Sigmoid colon (tissue), 7 donors: Measurements from ENCODE around the gene PCDHGB2. TPM values are rescaled to one million over a fixed set of nuclear protein-coding genes. Genes with fewer than 3 reads are reported as not detected.
A peak's percentile ranks its signal among the peaks of the same experiment; 100 is the strongest.
"Not testable (repeated sequence)": the region's sequence is repeated elsewhere in the genome, so short reads cannot be mapped to it uniquely, and the experiment has no call there.

ENCODE experiments used
- DNase-seq: peaks from one replicate; pipeline ENCODE4 v3.0.0-alpha.2; 2019
- H3K27ac ChIP-seq, 4 donors: fragments of 200-600 bp; sonication (generic); one replicate each; pipeline ENCODE4 v1.5.1; 2016 to 2019; ENCODE audit warnings: mild to moderate bottlenecking in 1 of 4
- H3K27me3 ChIP-seq, 3 donors: fragments of 200-600 bp; sonication (generic); one replicate each; pipeline ENCODE4 v1.5.1; 2019; ENCODE audit warnings: mild to moderate bottlenecking in 1 of 3
- H3K36me3 ChIP-seq, 4 donors: fragments of 200-600 bp; sonication (generic); one replicate each; pipeline ENCODE4 v1.5.1; 2016 to 2019
- H3K4me1 ChIP-seq, 4 donors: fragments of 200-600 bp; sonication (generic); one replicate each; pipeline ENCODE4 v1.5.1; 2017 to 2019
- H3K4me3 ChIP-seq, 4 donors: fragments of 200-600 bp; sonication (generic); one replicate each; pipeline ENCODE4 v1.5.1; 2017 to 2019; ENCODE audit warnings: mild to moderate bottlenecking in 2 of 4, moderate library complexity in 1 of 4
- H3K9me3 ChIP-seq, 4 donors: fragments of 200-600 bp in 3 of 4; sonication (generic) in 3 of 4; one replicate each; pipeline versions ENCODE4 v1.5.1 to v1.6.1; 2013 to 2019
- CTCF ChIP-seq, 4 experiments: fragments of 450-650 bp in 3 of 4; fragments of 200-600 bp in 1 of 4; IDR thresholded peaks; one replicate each; pipeline ENCODE4 v1.5.1; 2016 to 2019; ENCODE audit warnings: antibody characterized with exemption in 4 of 4, mild to moderate bottlenecking in 3 of 4, moderate library complexity in 2 of 4
- EP300 ChIP-seq, 4 donors: sonication (generic); formaldehyde crosslinking; IDR thresholded peaks; one replicate each; pipeline ENCODE4 v1.6.1; 2017; ENCODE audit warnings: antibody characterized with exemption in 4 of 4
- POLR2AphosphoS5 ChIP-seq, 4 donors: sonication (generic); formaldehyde crosslinking; IDR thresholded peaks; one replicate each; pipeline ENCODE4 v1.6.1; 2017; ENCODE audit warnings: antibody characterized with exemption in 4 of 4
- WGBS, 2 donors: extraction: QIAGEN DNeasy Blood & Tissue Kit; methylation state at CpG; one replicate each; pipeline ENCODE4 v1.1.7; 2013; 5-methylcytosine and 5-hydroxymethylcytosine counted together
- intact Hi-C: fragments of 100-400 bp; cut with DNase I; formaldehyde crosslinking; loops from one replicate; pipeline ENCODE4 v1.15.1; 2023
- polyA plus RNA-seq, 3 donors: library from polyadenylated mRNA; stranded (reverse); fragments of 200-250 nt; gene quantifications; one replicate each; pipeline ENCODE4 v1.2.3, GENCODE V29; 2013
- total RNA-seq, 4 donors: library from RNA; depleted of rRNA; stranded (reverse); fragments of >200 nt; gene quantifications; one replicate each; pipeline ENCODE4 v1.1.0, GENCODE V29; 2016
- donor health status: healthy with polysubstance abuse.
- donor health status: Bipolar disorder and iron deficiency.
- donor health status: healthy.

Gene PCDHGB2
- total and polyA plus RNA-seq, 7 donors = 0.51 to 12.9 (median 4.4) TPM; not detected in 2

GRCh38 chr5:141392429-141393198, 32.8 kb downstream of the PCDHGB2 start, which contains the start of gene PCDHGA8:
Gene PCDHGA8, plus strand, starts transcription at chr5:141392633. Its CDS starts 181 bp downstream, at chr5:141392814.
- Histone ChIP-seq H3K27ac (no peak within 1 kb of the TSS), H3K4me3 (no peak within 1 kb of the TSS), H3K4me1 (no peaks in the 10 kb centered on the region), H3K36me3 (no peaks in the 10 kb centered on the region), H3K9me3 (peaks cover 36 to 91% (median 64%) of the 10 kb centered on the region in 4 donors), H3K27me3 (peaks cover 0 to 17% (median 0%) of the 10 kb centered on the region in 3 donors)
- DNase-seq = no peak
- intact Hi-C loops = no loop called here
- 34 to 60% methylated on average over 38 of the region's 38 CpGs for WGBS, 2 donors
- TF ChIP-seq CTCF (IDR thresholded peaks at IDR 0.05) = no peak
- no peak for TF ChIP-seq EP300 (IDR thresholded peaks at IDR 0.05)
- no peak for TF ChIP-seq POLR2AphosphoS5 (IDR thresholded peaks at IDR 0.05)

- no peak for TF ChIP-seq CTCF (IDR thresholded peaks at IDR 0.05)
- Histone ChIP-seq H3K4me1 (no peaks in the 10 kb centered on the region), H3K36me3 (no peaks in the 10 kb centered on the region), H3K27me3 (peaks cover 0 to 17% (median 0%) of the 10 kb centered on the region in 3 donors), H3K27ac (no peak overlapping the region), H3K9me3 (peaks cover 37 to 92% (median 64%) of the 10 kb centered on the region in 4 donors), H3K4me3 (no peak overlapping the region)
- WGBS, 2 donors = 41 to 61% methylated on average over 21 of the region's 21 CpGs
- intact Hi-C loops = no loop called here
- no peak for DNase-seq
Measured at GRCh38 chr5:141393267-141393666, 33.5 kb downstream of the PCDHGB2 start.

- peaks cover 0 to 17% (median 0%) of the 10 kb centered on the region in 3 donors for H3K27me3 ChIP-seq
- intact Hi-C loops = not testable (repeated sequence)
Measured at GRCh38 chr5:141394401-141395187, 34.8 kb downstream of the PCDHGB2 start.

GRCh38 chr5:141397756-141398551, 38.2 kb downstream of the PCDHGB2 start, which contains the start of gene PCDHGB5:
Gene PCDHGB5, plus strand, starts transcription at chr5:141397947. Its CDS starts 181 bp downstream, at chr5:141398128.
- H3K9me3 ChIP-seq = peaks cover 40 to 88% (median 71%) of the 10 kb centered on the region in 4 donors
- H3K27me3 ChIP-seq = peaks cover 0 to 11% (median 0%) of the 10 kb centered on the region in 3 donors
- DNase-seq, intact Hi-C loops, H3K36me3 ChIP-seq, H3K4me1 ChIP-seq, H3K27ac ChIP-seq: not testable (repeated sequence)
- peak within 1 kb of the TSS in 3 of 4 donors; percentile 16 to 26 (median 25) for H3K4me3 ChIP-seq
- TF ChIP-seq CTCF (IDR thresholded peaks at IDR 0.05) = peak in 2 of 4 experiments; percentile 11 to 27
- 10 to 22% methylated on average over 25 of the region's 43 CpGs for WGBS, 2 donors

More at GRCh38 chr5:141394401-141395187, 34.8 kb downstream of the PCDHGB2 start:
- H3K9me3 ChIP-seq = peaks cover 33 to 90% (median 62%) of the 10 kb centered on the region in 4 donors
- not testable (repeated sequence) for H3K36me3 ChIP-seq, H3K27ac ChIP-seq, H3K4me3 ChIP-seq, DNase-seq, H3K4me1 ChIP-seq
- WGBS, 2 donors = 43 to 66% methylated on average over 46 of the region's 53 CpGs
